GM12865 (cell line): ENCODE results near the gene RSPO3.

Source experiments
- DNase-seq: peaks from one replicate; pipeline ENCODE4 v3.0.0; 2010; ENCODE audit warnings: low read depth
- H3K4me3 ChIP-seq: 2 replicates; pipeline ENCODE4 v1.5.1; 2011; ENCODE audit warnings: mild to moderate bottlenecking, low read depth, low read length, control low read depth
- CTCF ChIP-seq: IDR thresholded peaks from 2 replicates; pipeline ENCODE4 v1.5.1; 2011; ENCODE audit warnings: low read length, control low read depth, low read depth, inconsistent platforms; ENCODE audit not compliant: insufficient read depth; ENCODE audit errors: missing control alignments

Gene RSPO3

DNA sequence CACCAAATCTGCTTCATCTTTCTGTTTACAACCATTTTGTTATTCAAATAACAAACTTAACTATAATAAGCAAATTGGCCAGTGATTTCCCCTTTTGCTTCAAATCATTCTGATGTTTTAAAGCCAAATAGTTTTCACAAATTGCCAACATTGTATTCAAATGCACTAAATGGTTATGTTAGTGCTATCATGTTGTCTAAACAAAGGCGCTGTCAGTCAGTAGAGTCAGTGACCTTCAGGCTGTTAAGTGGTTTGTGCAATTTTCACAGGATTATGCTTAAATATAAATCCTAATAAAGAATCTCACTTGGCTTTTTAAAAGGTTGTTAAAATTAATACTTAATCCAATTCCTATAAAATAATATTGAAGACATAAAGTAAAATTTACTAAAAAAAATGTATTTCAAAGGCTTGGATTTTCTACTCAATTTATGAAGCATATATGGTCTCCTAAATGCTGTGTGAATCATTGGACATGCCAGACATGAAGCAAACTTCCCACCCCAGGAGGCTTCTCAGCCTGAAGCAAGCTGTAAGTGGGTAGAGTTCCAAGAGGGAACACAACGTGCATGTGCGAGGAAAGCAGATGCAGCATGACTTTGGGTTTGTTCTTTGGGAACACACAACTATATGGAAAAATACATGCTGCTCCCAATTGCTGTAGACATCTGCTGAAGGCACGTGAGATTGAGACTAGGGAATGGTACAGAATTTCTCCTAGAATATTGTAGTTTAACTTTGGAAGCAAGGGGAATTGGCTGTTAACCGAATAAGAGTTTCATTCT lies 54.9 kb downstream of the RSPO3 start:
- no peak for DNase-seq
- H3K4me3 ChIP-seq, result no peak overlapping the region
- no peak for TF ChIP-seq CTCF

- no peak overlapping the region for H3K4me3 ChIP-seq
- TF ChIP-seq CTCF, result no peak
- DNase-seq, result no peak
These were observed 57.7 kb downstream of the RSPO3 start for GRCh38 chr6:127176146-127176545.

GRCh38 chr6:127177030-127177922 lies 58.8 kb downstream of the RSPO3 start:
- H3K4me3 ChIP-seq, result no peak overlapping the region
- no peak for TF ChIP-seq CTCF
- no peak for DNase-seq

DNA sequence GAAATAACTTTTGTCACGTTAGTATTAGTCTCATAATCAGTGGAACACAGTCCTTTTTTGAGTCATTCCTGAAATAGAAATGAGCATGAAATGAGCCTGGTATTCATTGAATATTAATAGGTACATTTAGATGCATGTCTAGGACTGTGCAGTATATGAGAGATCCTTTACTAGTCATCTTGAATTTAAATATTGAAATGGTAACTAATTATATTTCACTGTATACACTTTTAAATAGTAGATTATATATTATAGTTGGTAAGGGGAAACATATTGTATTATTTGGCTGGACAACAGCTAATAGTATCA lies 59.4 kb downstream of the RSPO3 start:
- DNase-seq, result no peak
- H3K4me3 ChIP-seq, result no peak overlapping the region
- TF ChIP-seq CTCF, result no peak

GRCh38 chr6:127178746-127179145 lies 60.3 kb downstream of the RSPO3 start:
- DNase-seq, result no peak
- no peak overlapping the region for H3K4me3 ChIP-seq
- no peak for TF ChIP-seq CTCF

DNA sequence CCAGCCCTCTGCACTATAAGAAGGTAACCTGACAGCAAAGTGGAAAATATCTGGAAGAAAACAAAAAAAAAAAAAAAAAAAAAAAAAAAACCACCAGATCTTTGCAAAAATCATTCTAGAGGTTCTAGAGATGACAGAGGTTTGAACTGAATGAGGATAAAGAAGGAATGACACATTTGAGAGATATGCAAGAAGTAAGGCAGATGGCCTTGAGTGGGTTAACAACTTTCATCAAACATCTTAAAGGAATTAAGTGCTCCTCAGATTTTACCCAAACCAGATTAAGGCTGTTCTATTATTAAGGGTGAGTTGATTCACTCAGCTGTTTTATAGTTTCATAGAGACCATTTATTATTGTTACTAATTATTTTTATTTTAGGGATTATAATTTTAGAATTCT lies 62.0 kb downstream of the RSPO3 start:
- no peak for DNase-seq
- no peak overlapping the region for H3K4me3 ChIP-seq
- no peak for TF ChIP-seq CTCF

DNA sequence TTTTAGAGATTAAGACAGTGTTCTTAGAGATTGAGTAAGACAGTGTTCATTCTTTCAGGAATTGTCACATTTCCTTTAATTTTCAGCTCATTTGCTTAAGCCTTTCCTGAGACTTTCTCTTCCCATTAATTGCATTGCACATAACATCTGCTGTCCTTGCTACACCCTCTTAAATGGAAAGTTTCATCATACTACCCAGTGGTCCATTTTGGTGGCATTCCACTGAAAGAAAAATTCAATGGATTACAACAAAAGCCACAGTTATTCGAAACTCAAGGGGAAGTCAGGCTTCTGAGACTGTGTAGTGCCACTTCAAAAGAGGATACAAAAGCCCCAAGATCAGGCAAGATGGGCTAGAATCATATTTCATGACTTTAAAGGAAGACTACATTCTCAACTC lies 64.0 kb downstream of the RSPO3 start:
- no peak for TF ChIP-seq CTCF
- H3K4me3 ChIP-seq, result no peak overlapping the region
- no peak for DNase-seq
